Esophagus (tissue), 2 donors: Measurements from ENCODE around the gene DNAJC5. TPM values are rescaled to one million over a fixed set of nuclear protein-coding genes. Genes with fewer than 3 reads are reported as not detected.

Source experiments
- H3K27ac ChIP-seq, 2 donors: one replicate each; pipeline ENCODE4 v1.5.1; 2013; ENCODE audit warnings: low read depth in 2 of 2, mild to moderate bottlenecking in 2 of 2, inconsistent platforms in 1 of 2, low read length in 1 of 2, moderate library complexity in 1 of 2
- H3K27me3 ChIP-seq, 2 donors: one replicate each; pipeline ENCODE4 v1.6.1; 2013; ENCODE audit warnings: low read length in 2 of 2, control low read depth in 1 of 2, mild to moderate bottlenecking in 1 of 2; ENCODE audit not compliant: insufficient read depth in 2 of 2, control insufficient read depth in 1 of 2
- H3K36me3 ChIP-seq, 2 donors: one replicate each; pipeline ENCODE4 v1.6.1; 2013; ENCODE audit warnings: low read length in 1 of 2; ENCODE audit not compliant: control insufficient read depth in 2 of 2, insufficient read depth in 2 of 2
- H3K4me1 ChIP-seq, 2 donors: one replicate each; pipeline ENCODE4 v1.6.1; 2013; ENCODE audit warnings: low read length in 1 of 2; ENCODE audit not compliant: control insufficient read depth in 2 of 2, insufficient read depth in 2 of 2
- H3K4me3 ChIP-seq, 2 donors: one replicate each; pipeline ENCODE4 v1.5.1; 2013; ENCODE audit warnings: low read length in 2 of 2, mild to moderate bottlenecking in 2 of 2, low read depth in 1 of 2, moderate library complexity in 1 of 2
- H3K9me3 ChIP-seq, 2 donors: one replicate each; pipeline ENCODE4 v1.6.1; 2013; ENCODE audit warnings: mild to moderate bottlenecking in 2 of 2, low read depth in 1 of 2, low read length in 1 of 2, moderate library complexity in 1 of 2; ENCODE audit not compliant: control insufficient read depth in 2 of 2, insufficient read depth in 1 of 2
- whole genome bisulfite sequencing, 2 donors: extraction: QIAGEN DNeasy Blood & Tissue Kit; methylation state at CpG; one replicate each; pipeline ENCODE4 v1.1.7; 2013; 5-methylcytosine and 5-hydroxymethylcytosine counted together
- polyA plus RNA-seq, 2 donors: library from polyadenylated mRNA; stranded (reverse); fragments of 200-250 nt; gene quantifications; one replicate each; pipeline ENCODE4 v1.2.3, GENCODE V29; 2013
- donor health status: healthy with polysubstance abuse.
- donor health status: Bipolar disorder and iron deficiency.

DNAJC5 gene
- polyA plus RNA-seq, 2 donors: 42.9 to 59.4 TPM

DNA sequence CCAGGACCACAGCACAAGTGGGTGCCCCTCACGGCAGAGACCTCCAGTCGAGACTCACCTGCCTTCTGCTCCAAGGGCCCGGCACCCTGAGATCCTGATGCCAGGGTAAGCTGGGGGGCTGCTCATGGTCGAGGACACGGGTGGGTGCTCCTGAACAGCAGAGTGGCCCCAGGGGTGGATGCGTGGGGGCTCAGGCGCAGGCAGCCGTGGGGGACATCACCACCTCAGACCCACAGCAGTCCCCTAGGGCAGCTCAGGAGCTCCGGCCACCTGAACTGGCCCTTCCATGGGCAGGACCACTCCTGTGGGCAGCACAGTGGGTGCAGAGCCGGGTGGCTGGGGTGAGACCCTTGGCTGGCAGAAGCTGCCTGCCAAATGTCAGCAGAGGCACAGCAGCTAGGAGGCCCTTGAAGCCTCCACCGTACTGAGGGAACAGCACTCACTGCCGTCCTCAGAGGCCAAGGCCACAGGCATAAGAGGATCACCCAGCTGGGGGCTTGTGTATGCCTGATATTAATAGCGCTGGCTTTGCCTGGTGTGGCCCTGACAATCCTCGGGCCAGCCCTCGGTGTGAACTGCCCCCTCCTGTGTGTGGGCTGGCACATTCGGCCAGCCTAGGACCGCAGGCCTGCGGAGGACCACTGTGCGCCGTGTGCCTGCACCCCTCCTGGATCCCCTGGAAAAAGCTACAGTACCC, 55.9 kb downstream of the DNAJC5 start:
- WGBS, 2 donors: 62 to 66% methylated on average over 20 of the region's 20 CpGs

DNA sequence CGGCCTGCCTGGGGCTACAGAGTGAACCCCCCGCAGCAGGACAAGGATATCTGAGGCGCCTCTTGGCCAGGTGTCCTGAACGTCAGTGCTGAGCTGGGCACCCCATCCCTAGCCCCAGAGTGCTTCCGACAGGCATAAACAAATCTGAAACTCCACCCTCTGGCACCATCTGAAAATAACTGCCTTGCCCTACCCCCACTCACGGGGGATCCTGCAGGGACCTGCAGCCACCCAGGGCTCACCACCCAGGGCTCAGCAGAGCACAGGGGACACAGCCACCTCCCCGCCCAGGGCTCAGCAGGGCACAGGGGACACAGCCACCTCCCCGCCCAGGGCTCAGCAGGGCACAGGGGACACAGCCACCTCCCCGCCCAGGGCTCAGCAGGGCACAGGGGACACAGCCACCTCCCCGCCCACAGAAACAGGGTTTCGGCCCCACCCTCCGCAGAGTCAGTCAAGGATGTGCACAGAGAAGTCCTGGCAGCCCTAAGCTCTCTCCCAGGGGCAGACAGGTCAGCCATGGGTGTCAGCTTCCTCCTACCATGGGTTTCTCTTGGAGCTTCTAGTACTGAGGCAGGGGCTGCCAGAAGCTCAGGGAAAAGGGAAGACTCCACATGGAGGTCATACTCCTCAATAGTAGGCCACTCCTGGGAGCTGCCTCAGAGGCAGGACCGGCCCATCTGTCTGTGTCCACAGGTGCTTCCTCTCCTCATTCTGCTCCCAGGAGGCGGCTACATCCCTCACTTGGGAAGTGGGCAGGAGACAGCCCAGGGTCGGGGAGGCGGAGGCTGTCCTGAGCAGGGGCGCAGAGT, 56.7 kb downstream of the DNAJC5 start:
- no peaks in the 10 kb centered on the region for H3K9me3 ChIP-seq
- 50 to 57% methylated on average over 16 to 17 of the region's 17 CpGs for WGBS, 2 donors
- H3K4me3 ChIP-seq: peak overlapping the region; percentile 5 to 17
- peak overlapping the region; percentile 96 to 99 for H3K27ac ChIP-seq
- peaks cover 0 to 7% of the 10 kb centered on the region in 2 donors for H3K36me3 ChIP-seq
- H3K4me1 ChIP-seq: peaks cover 24 to 66% of the 10 kb centered on the region in 2 donors
- H3K27me3 ChIP-seq: no peaks in the 10 kb centered on the region

More for the DNA sequence above, 55.9 kb downstream of the DNAJC5 start:
- Histone ChIP-seq H3K4me1 (peaks cover 24 to 66% of the 10 kb centered on the region in 2 donors), H3K4me3 (peak overlapping the region; percentile 5 to 17), H3K9me3 (no peaks in the 10 kb centered on the region), H3K27ac (peak overlapping the region; percentile 96 to 99), H3K36me3 (peaks cover under 1 to 12% of the 10 kb centered on the region in 2 donors), H3K27me3 (no peaks in the 10 kb centered on the region)

DNA sequence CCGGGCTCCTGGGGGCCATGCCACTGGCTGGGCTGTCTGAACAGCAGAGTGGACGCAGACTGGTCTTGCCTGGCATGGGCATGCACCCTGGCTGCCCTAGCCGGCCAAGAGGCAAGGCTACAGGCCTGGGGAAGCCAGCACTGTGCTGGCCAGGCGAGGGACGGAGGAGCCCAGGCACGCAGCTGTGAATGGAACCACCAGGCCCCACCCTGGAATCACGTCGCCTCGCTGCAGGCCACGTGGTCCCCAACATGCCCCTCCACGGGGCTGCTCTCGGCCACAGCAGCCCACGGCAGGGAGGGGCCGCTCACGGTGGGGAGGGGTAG, 57.2 kb downstream of the DNAJC5 start:
- 54 to 56% methylated on average over 15 of the region's 15 CpGs for WGBS, 2 donors
- peaks cover 24 to 64% of the 10 kb centered on the region in 2 donors for H3K4me1 ChIP-seq
- peak overlapping the region; percentile 96 to 99 for H3K27ac ChIP-seq
- no peaks in the 10 kb centered on the region for H3K27me3 ChIP-seq
- H3K4me3 ChIP-seq: peak overlapping the region in 1 of 2 donors; percentile 1
- peaks cover 0 to 5% of the 10 kb centered on the region in 2 donors for H3K36me3 ChIP-seq
- no peaks in the 10 kb centered on the region for H3K9me3 ChIP-seq

DNA sequence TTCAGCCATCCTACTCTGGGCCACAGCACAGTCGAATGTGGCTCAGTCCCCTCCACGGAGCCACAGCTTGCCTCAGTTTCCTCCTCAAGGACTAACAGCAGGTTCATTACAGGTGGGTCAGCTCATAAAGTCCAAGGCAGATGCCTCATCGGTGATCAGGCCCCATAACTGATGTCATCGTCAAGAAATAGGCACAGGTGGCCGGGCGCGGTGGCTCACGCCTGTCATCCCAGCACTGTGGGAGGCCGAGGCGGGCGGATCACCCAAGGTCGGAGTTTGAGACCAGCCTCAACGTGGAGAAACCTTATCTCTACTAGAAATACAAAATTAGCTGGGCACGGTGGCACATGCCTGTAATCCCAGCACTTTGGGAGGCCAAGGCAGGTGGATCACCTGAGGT, 57.8 kb downstream of the DNAJC5 start:
- H3K9me3 ChIP-seq: no peaks in the 10 kb centered on the region
- peaks cover 0 to 2% of the 10 kb centered on the region in 2 donors for H3K36me3 ChIP-seq
- H3K27me3 ChIP-seq: no peaks in the 10 kb centered on the region
- no peak overlapping the region for H3K4me3 ChIP-seq
- H3K4me1 ChIP-seq: peaks cover 24 to 64% of the 10 kb centered on the region in 2 donors
- peak overlapping the region; percentile 96 to 99 for H3K27ac ChIP-seq
- 84 to 85% methylated on average over 14 of the region's 14 CpGs for WGBS, 2 donors

DNA sequence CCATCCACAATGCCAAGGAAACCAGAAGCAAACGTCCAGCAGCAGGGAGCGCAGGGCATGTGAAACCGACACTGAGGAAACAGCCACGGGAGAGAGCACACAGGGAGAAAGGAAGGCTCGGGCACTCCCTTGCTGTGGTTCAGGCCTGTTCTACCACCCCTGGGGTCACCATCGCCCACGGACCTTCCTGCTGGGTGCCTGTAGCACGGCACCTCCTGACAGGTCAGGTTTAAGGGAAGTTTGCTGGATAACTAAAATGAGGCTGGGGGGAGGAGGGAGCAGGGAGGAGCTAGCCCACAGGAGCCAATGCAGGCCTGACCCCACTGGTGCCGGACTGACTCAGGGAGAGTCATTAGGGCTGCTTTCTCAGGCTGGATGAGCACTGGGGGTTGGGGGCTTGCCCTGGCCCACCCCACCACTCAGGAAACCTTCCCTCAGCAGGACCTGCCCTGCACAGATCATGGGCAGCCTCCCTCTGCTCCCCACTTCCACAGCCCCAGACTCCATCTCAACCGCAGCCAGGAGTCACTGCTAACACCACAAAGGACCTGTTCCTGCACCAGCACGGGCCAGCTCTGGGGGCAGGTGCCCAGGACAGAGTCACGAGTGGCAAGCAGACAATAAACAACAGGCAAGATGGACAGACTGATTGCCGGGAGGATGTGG, 59.0 kb downstream of the DNAJC5 start:
- 58 to 61% methylated on average over 13 of the region's 13 CpGs for WGBS, 2 donors
- Histone ChIP-seq H3K27ac (peak overlapping the region; percentile 91 to 95), H3K9me3 (no peaks in the 10 kb centered on the region), H3K27me3 (no peaks in the 10 kb centered on the region), H3K4me1 (peaks cover 24 to 57% of the 10 kb centered on the region in 2 donors), H3K36me3 (peaks cover 0 to 3% of the 10 kb centered on the region in 2 donors), H3K4me3 (peak overlapping the region; percentile 4 to 17)

DNA sequence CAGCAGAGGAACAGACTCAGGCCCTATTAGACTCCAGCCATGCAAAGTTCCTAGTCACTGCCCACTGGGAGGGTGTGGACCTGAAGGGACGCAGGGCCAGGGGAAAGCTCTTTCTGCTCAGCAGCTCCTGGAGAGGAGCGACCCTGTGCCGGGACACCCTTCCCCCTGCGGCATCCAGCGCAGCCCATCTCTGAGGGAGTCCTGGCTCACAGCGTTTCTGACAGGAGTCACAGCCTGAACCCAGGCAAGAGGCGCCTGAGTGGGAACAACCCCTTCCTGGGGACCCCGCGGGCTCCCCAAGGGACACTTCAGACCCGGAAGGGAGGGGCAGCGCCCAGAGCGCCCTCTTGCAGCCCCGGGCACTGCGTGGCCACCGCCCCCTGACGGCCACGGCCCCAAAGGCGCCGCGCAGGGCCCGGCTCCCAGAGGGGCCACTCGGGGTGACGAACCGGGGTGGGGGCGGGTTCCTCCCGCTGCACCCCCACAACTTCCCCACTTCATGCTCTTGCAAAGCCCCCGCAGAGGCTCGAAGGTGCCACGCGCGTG, 60.4 kb downstream of the DNAJC5 start:
- H3K36me3 ChIP-seq: peaks cover 0 to 12% of the 10 kb centered on the region in 2 donors
- peak overlapping the region; percentile 78 to 92 for H3K4me3 ChIP-seq
- peaks cover 21 to 44% of the 10 kb centered on the region in 2 donors for H3K4me1 ChIP-seq
- no peaks in the 10 kb centered on the region for H3K27me3 ChIP-seq
- peak overlapping the region; percentile 91 to 95 for H3K27ac ChIP-seq
- no peaks in the 10 kb centered on the region for H3K9me3 ChIP-seq
- WGBS, 2 donors: 1% methylated on average over 26 to 31 of the region's 31 CpGs

DNA sequence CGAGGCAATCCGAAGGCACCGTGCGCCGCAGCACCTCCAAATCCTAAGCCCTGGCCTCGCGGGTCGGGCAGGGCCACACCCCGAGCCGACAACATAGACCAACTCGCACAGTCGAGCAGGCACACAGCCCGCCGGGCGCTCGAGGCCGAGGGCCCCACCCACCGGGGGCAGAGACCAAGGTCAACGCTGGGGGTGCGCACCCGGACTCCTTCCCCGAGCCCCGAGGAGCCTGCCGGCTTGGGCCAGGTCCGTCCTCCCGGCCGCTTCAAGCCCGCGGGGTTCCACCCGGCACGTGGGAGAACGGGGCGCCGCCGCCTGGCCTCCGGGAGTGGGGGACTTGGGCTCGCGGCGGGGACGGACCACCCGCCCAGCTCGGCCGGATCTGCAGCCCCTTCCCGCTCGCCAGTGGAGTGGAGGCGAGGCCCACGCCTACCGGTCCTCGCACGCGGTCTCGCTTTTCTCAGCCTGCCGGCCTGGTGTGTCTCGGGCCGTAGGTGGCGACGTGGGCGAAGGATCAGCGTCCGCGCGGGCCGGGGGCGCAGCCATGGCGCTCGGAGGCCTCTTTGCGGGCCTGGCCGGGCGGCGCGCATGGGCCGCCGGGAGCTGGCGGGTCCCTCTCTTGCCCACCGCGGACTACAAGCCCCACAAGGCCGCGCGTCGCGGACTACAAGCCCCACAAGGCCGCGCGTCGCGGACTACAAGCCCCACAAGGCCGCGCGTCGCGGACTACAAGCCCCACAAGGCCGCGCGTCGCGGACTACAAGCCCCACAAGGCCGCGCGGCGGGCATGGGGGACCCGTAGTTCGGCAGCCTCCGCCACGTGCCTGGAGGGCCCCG, 61.1 kb downstream of the DNAJC5 start, which contains the start of gene UCKL1:
Gene UCKL1, minus strand, starts transcription at position 590 of the 837 bp plus-strand sequence. Its CDS starts 44 bp downstream, at position 546.
- Histone ChIP-seq H3K4me3 (peak within 1 kb of the TSS; percentile 78 to 92), H3K9me3 (no peaks in the 10 kb centered on the region), H3K4me1 (peaks cover 14 to 37% of the 10 kb centered on the region in 2 donors), H3K27ac (peak within 1 kb of the TSS; percentile 91 to 95), H3K27me3 (no peaks in the 10 kb centered on the region), H3K36me3 (peaks cover 0 to 12% of the 10 kb centered on the region in 2 donors)
- 0% methylated on average over 99 to 105 of the region's 105 CpGs for WGBS, 2 donors

DNA sequence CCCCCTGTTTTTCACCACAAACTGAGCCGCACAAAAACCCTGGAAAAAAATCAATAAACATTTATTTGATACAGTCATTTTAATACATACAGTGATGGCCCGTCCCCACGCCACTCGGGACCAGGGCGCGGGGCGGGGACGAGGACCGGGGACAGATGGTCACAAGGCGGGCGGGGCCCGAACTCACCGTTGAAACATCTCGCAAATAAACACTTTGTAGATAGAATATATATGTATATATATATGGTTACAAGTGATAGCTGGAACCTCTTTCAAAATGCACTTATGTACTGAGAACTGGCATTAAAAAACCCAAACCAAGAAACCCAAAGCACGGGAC, 61.7 kb downstream of the DNAJC5 start:
- H3K27me3 ChIP-seq: no peaks in the 10 kb centered on the region
- WGBS, 2 donors: 1% methylated on average over 15 of the region's 15 CpGs
- peaks cover 12 to 32% of the 10 kb centered on the region in 2 donors for H3K4me1 ChIP-seq

More for the DNA sequence above, 61.7 kb downstream of the DNAJC5 start:
- Histone ChIP-seq H3K36me3 (peaks cover 0 to 18% of the 10 kb centered on the region in 2 donors), H3K9me3 (no peaks in the 10 kb centered on the region), H3K4me3 (peak overlapping the region; percentile 43 to 48), H3K27ac (peak overlapping the region; percentile 80 to 93)
